Mucosa of rectum (tissue), 2 donors: ENCODE measurements around the gene ROR2.
A peak's percentile ranks its signal among the peaks of the same experiment; 100 is the strongest.

Experiments
- H3K27ac ChIP-seq, 2 donors: one replicate each; pipeline ENCODE4 v1.7.0; 2013; ENCODE audit warnings: inconsistent platforms in 2 of 2, low read depth in 2 of 2, low read length in 2 of 2
- H3K27me3 ChIP-seq, 2 donors: one replicate each; pipeline ENCODE4 v1.7.0; 2013; ENCODE audit warnings: low read length in 2 of 2; ENCODE audit not compliant: control insufficient read depth in 2 of 2, insufficient read depth in 2 of 2
- H3K36me3 ChIP-seq, 2 donors: one replicate each; pipeline ENCODE4 v1.7.0; 2013; ENCODE audit warnings: low read length in 2 of 2; ENCODE audit not compliant: control insufficient read depth in 2 of 2, insufficient read depth in 2 of 2
- H3K4me1 ChIP-seq, 2 donors: one replicate each; pipeline ENCODE4 v1.7.0; 2013; ENCODE audit warnings: low read length in 2 of 2, mild to moderate bottlenecking in 1 of 2; ENCODE audit not compliant: control insufficient read depth in 2 of 2, insufficient read depth in 2 of 2
- H3K4me3 ChIP-seq, 2 donors: one replicate each; pipeline ENCODE4 v1.7.0; 2013; ENCODE audit warnings: low read length in 2 of 2
- H3K9ac ChIP-seq, 2 donors: one replicate each; pipeline ENCODE4 v1.7.0; 2013; ENCODE audit warnings: low read length in 2 of 2, low read depth in 1 of 2, mild to moderate bottlenecking in 1 of 2
- H3K9me3 ChIP-seq, 2 donors: one replicate each; pipeline ENCODE4 v1.7.0; 2013; ENCODE audit warnings: low read length in 2 of 2; ENCODE audit not compliant: control insufficient read depth in 2 of 2
- donor health status: healthy.
- donor health status: Normal muscosa, but diverticular disease.

ROR2 gene

DNA sequence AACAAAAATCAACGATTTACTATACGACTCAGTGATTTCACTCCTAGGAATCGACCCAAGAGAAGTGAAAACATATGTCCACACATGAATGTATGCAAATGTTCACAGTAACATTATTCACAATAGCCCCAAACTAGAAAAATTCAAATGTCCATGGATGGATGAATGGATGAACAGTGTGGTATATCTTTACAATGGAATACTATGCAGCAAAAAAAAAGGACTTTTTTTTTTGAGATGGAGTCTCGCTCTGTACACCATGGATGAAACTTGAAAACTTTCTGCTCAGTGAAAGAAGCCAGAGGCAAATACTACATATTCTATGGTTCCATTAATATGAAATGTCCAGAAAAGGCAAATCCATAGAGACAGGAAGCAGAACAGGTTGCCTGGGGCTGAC is 233.8 kb downstream of the ROR2 start:
- no peak overlapping the region for H3K4me3 ChIP-seq
- H3K4me1 ChIP-seq: no peaks in the 10 kb centered on the region
- H3K9ac ChIP-seq: no peak overlapping the region
- no peaks in the 10 kb centered on the region for H3K36me3 ChIP-seq
- H3K9me3 ChIP-seq: peaks cover 0 to 2% of the 10 kb centered on the region in 2 donors
- H3K27ac ChIP-seq: no peak overlapping the region
- H3K27me3 ChIP-seq: peaks cover 0 to 2% of the 10 kb centered on the region in 2 donors

DNA sequence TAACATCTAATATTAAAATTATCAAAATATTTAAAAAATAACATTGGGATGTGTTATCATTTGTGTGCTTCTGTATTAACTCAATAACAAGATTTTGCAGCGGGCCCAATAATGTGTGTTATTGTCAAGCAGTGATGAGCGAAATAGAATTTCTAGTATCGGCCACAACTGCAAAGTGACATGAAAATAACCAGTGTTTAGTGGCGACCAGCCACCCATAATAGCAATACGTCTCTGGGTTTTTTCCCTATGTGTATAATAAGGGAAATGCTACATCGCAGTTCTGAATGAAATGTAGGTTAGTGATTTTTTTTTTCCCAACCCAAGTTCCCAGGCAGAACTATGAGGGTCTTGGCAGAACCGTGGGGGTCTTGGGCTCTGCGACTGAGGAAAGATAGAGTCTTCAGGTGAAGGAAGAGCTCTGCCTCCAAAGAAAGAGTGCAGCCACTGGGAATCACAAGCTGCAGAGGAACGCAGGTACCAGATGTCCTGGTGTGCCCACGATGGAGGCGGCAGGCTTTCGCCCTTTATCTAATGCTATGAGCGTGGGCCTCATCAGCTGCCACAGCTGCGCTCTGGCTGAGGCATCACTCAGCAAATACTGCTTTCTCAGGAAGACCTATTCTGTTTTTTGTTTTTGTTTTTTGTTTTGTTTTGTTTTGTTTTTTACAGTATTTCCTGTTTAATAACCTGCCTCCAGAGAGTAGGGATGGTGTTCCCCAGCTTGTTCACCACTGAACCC is 235.0 kb downstream of the ROR2 start:
- Histone ChIP-seq H3K4me3 (no peak overlapping the region), H3K27ac (no peak overlapping the region), H3K4me1 (no peaks in the 10 kb centered on the region)

DNA sequence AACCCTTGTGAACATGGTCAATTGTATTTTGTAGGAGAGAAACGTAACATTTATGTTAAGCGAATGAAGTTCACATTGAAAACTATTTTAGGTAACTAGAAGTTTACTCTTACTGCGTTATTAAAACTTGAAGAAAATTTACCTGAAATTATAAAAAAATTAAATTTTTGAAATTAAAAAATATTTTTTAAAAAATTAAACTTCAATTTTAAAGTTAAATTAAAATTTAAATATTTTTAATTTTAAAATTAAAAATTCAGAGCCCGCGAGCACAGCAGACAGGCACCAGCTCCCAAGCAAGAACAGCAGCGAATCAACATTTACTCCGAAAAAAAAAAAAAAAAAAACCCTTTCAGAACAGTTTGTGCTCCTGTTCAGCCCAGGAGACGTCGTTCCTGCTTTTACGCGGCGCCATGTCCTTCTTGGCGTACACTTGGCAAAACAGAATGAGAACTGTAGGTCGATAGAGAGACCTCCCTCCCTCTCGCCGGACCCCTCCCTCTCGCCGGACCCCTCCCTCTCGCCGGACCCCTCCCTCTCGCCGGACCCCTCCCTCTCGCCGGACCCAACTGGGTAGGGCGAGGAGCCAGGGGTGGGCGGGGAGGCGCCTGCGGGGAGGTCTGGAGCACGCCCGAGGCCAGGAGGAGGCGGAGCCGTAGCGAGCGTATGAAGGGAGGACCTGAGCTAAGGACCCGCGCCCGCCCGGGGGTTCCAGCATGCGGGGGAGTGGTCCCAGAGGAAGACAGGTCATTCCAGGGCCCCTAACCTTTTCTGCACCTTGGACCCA is 235.8 kb downstream of the ROR2 start:
- H3K4me3 ChIP-seq: peak overlapping the region; percentile 44 to 53
- no peak overlapping the region for H3K27ac ChIP-seq

More for the DNA sequence above, 235.0 kb downstream of the ROR2 start:
- Histone ChIP-seq H3K9ac (no peak overlapping the region), H3K27me3 (peaks cover 0 to 2% of the 10 kb centered on the region in 2 donors), H3K36me3 (no peaks in the 10 kb centered on the region), H3K9me3 (peaks cover 0 to 2% of the 10 kb centered on the region in 2 donors)

GRCh38 chr9:91712811-91713210 is 237.2 kb downstream of the ROR2 start:
- H3K9ac ChIP-seq: no peak overlapping the region
- H3K4me3 ChIP-seq: no peak overlapping the region
- peaks cover 0 to 2% of the 10 kb centered on the region in 2 donors for H3K27me3 ChIP-seq
- H3K27ac ChIP-seq: no peak overlapping the region
- H3K9me3 ChIP-seq: peaks cover 0 to 2% of the 10 kb centered on the region in 2 donors
- no peaks in the 10 kb centered on the region for H3K4me1 ChIP-seq
- H3K36me3 ChIP-seq: no peaks in the 10 kb centered on the region

More for the DNA sequence above, 235.8 kb downstream of the ROR2 start:
- peaks cover 0 to 2% of the 10 kb centered on the region in 2 donors for H3K27me3 ChIP-seq
- H3K9ac ChIP-seq: no peak overlapping the region
- peaks cover 0 to 2% of the 10 kb centered on the region in 2 donors for H3K9me3 ChIP-seq
- H3K4me1 ChIP-seq: no peaks in the 10 kb centered on the region
- H3K36me3 ChIP-seq: no peaks in the 10 kb centered on the region

GRCh38 chr9:91711755-91712601 is 238.1 kb downstream of the ROR2 start:
- Histone ChIP-seq H3K4me1 (no peaks in the 10 kb centered on the region), H3K27ac (no peak overlapping the region), H3K36me3 (no peaks in the 10 kb centered on the region), H3K9ac (no peak overlapping the region), H3K4me3 (no peak overlapping the region), H3K27me3 (no peaks in the 10 kb centered on the region), H3K9me3 (peaks cover 0 to 2% of the 10 kb centered on the region in 2 donors)

- H3K4me3 ChIP-seq: no peak overlapping the region
- no peak overlapping the region for H3K9ac ChIP-seq
- H3K27ac ChIP-seq: no peak overlapping the region
- no peaks in the 10 kb centered on the region for H3K4me1 ChIP-seq
- peaks cover 4 to 7% of the 10 kb centered on the region in 2 donors for H3K9me3 ChIP-seq
- no peaks in the 10 kb centered on the region for H3K36me3 ChIP-seq
- no peaks in the 10 kb centered on the region for H3K27me3 ChIP-seq
These were observed 239.9 kb downstream of the ROR2 start for GRCh38 chr9:91710158-91710557.

- H3K27me3 ChIP-seq: no peaks in the 10 kb centered on the region
- H3K9me3 ChIP-seq: peaks cover 4 to 7% of the 10 kb centered on the region in 2 donors
- H3K9ac ChIP-seq: no peak overlapping the region
- H3K27ac ChIP-seq: no peak overlapping the region
- no peaks in the 10 kb centered on the region for H3K4me1 ChIP-seq
- H3K4me3 ChIP-seq: no peak overlapping the region
- H3K36me3 ChIP-seq: no peaks in the 10 kb centered on the region
These were observed 244.6 kb downstream of the ROR2 start for GRCh38 chr9:91705386-91705785.

DNA sequence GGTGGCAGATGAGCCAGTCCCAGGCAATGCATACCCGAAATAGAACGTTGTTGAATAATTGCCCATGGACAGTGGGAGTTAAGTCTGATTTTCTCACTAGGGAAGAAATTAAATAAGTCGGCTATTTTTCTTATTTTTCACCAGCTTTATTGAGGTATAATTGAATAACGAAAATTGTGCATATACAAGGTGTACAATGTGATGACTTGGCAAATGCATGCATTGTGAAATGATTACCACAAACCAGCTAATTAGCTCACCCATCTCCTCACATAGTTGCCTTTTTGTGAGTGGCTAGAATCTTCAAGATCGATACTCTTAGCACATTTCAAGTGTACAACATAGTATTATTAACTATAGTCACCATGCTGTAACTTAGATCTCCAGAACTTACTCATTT is 249.6 kb downstream of the ROR2 start:
- no peaks in the 10 kb centered on the region for H3K9me3 ChIP-seq
- no peak overlapping the region for H3K27ac ChIP-seq
- no peaks in the 10 kb centered on the region for H3K36me3 ChIP-seq
- no peaks in the 10 kb centered on the region for H3K27me3 ChIP-seq
- no peaks in the 10 kb centered on the region for H3K4me1 ChIP-seq
- no peak overlapping the region for H3K4me3 ChIP-seq
- no peak overlapping the region for H3K9ac ChIP-seq

DNA sequence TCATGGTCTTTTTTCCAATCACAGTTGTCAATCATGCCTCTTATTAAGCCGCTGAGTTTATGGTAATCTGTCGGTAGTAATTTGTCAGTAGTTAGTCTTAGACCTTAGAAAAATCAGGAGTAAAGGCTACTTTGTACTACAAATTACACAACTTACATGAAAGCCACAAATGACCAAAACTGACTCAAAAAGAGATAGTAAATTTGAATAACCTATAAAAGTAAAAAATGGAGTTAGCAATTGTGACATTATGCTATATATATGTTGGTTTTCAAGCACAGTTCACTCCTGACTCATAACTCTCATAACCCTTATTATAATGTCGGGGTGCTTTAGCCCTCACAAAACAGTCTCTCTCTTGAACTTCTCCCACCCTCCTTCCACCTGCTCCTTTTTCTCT is 251.8 kb downstream of the ROR2 start:
- no peak overlapping the region for H3K4me3 ChIP-seq

More for the DNA sequence above, 251.8 kb downstream of the ROR2 start:
- Histone ChIP-seq H3K36me3 (no peaks in the 10 kb centered on the region), H3K4me1 (no peaks in the 10 kb centered on the region), H3K9me3 (no peaks in the 10 kb centered on the region), H3K27ac (no peak overlapping the region), H3K9ac (no peak overlapping the region), H3K27me3 (no peaks in the 10 kb centered on the region)
